Effector memory CD4-positive, alpha-beta T cell (primary cell): ENCODE measurements around the gene MYL3.

ENCODE experiments used
- DNase-seq, 3 donors: peaks; one replicate each; pipeline ENCODE4 v3.0.0-alpha.2; 2020
- H3K27ac ChIP-seq: 2 replicates; pipeline ENCODE4 v1.7.0; 2013; ENCODE audit warnings: mild to moderate bottlenecking, low read length, moderate library complexity; ENCODE audit not compliant: insufficient read depth, poor library complexity, severe bottlenecking
- H3K27me3 ChIP-seq: replicated peaks from 2 replicates; pipeline ENCODE4 v1.7.0; 2013; ENCODE audit warnings: mild to moderate bottlenecking, low read length; ENCODE audit not compliant: insufficient read depth, control insufficient read depth, poor library complexity, severe bottlenecking
- H3K36me3 ChIP-seq: 2 replicates; pipeline ENCODE4 v1.7.0; 2013; ENCODE audit warnings: mild to moderate bottlenecking, low read length, moderate library complexity; ENCODE audit not compliant: control insufficient read depth, insufficient read depth
- H3K4me1 ChIP-seq: 2 replicates; pipeline ENCODE4 v1.7.0; 2013; ENCODE audit warnings: low read length, mild to moderate bottlenecking; ENCODE audit not compliant: control insufficient read depth, insufficient read depth, poor library complexity, severe bottlenecking
- H3K4me3 ChIP-seq: 2 replicates; pipeline ENCODE4 v1.7.0; 2013; ENCODE audit warnings: low read length, low read depth, mild to moderate bottlenecking; ENCODE audit not compliant: insufficient read depth, poor library complexity, severe bottlenecking
- H3K9me3 ChIP-seq: 2 replicates; pipeline ENCODE4 v1.7.0; 2013; ENCODE audit warnings: mild to moderate bottlenecking, low read length, moderate library complexity; ENCODE audit not compliant: control insufficient read depth

Gene MYL3

GRCh38 chr3:46900007-46900292 is 36.7 kb upstream of the MYL3 start:
- no peaks in the 10 kb centered on the region for H3K27me3 ChIP-seq

DNA sequence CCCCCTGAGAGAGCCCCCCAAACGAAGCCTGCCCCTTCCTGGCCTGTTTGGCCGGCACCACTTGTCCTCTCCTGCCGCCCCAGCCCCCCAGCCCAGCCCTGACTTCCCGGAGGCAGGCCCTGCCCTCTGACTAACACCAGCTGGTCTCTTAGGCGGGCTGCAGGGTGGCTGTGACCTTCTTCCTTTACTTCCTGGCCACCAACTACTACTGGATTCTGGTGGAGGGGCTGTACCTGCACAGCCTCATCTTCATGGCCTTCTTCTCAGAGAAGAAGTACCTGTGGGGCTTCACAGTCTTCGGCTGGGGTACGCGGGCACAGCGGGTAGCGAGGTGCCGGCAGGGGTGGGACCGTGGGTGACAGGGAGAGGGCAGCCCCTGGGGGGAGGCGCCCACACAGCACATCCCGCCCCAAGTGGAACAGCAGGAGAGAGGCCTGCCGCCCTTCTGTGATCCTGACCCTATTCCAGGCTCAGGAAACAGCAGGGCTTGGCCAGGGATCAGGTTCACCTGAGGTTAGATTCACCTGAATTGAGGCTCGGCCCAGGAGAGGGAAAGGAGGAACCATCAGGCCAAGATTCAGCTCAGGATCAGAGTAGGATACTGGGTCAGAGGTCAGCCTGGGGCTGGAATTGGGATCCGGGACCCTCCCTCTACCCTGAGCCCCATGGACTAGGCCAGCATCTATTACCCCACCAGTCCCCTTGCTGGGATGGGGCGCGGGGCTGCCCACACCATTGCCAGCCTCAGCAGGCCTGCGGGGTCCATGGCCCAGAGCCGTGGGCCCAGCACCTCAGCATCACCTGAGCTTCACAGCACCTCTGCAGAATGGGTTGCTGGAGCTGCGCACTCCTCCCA is 36.1 kb upstream of the MYL3 start:
- no peak for DNase-seq
- H3K4me3 ChIP-seq, result no peak overlapping the region
- H3K27me3 ChIP-seq, result no peaks in the 10 kb centered on the region
- H3K4me1 ChIP-seq, result peaks cover 4% of the 10 kb centered on the region
- no peaks in the 10 kb centered on the region for H3K9me3 ChIP-seq
- H3K27ac ChIP-seq, result no peak overlapping the region
- no peaks in the 10 kb centered on the region for H3K36me3 ChIP-seq

More at GRCh38 chr3:46900007-46900292, 36.7 kb upstream of the MYL3 start:
- H3K4me3 ChIP-seq, result no peak overlapping the region
- no peak for DNase-seq
- H3K36me3 ChIP-seq, result no peaks in the 10 kb centered on the region
- no peak overlapping the region for H3K27ac ChIP-seq
- H3K4me1 ChIP-seq, result peaks cover 4% of the 10 kb centered on the region
- H3K9me3 ChIP-seq, result no peaks in the 10 kb centered on the region

GRCh38 chr3:46898321-46899150 is 35.3 kb upstream of the MYL3 start:
- Histone ChIP-seq H3K4me1 (peaks cover 4% of the 10 kb centered on the region), H3K36me3 (no peaks in the 10 kb centered on the region), H3K4me3 (no peak overlapping the region), H3K27ac (no peak overlapping the region), H3K9me3 (no peaks in the 10 kb centered on the region), H3K27me3 (peaks cover 2% of the 10 kb centered on the region)
- no peak for DNase-seq

DNA sequence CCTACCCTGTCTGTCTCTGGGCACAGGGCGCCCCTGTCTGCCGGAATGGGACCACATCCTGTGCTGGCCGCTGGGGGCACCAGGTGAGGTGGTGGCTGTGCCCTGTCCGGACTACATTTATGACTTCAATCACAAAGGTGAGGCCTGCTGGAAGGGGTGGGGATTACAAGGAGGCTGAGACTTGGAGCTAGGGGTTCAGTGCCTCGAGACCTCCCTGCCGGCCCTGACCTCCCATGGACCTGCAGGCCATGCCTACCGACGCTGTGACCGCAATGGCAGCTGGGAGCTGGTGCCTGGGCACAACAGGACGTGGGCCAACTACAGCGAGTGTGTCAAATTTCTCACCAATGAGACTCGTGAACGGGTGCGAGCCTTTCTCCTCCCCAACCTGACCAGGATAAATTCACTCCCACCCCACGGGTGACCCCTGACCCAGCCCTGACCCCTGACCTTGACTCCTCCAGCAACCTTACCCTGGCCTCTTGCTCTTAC is 34.6 kb upstream of the MYL3 start:
- peaks cover 9% of the 10 kb centered on the region for H3K27me3 ChIP-seq
- no peaks in the 10 kb centered on the region for H3K36me3 ChIP-seq
- DNase-seq, result no peak
- no peaks in the 10 kb centered on the region for H3K9me3 ChIP-seq
- H3K27ac ChIP-seq, result no peak overlapping the region
- no peak overlapping the region for H3K4me3 ChIP-seq
- H3K4me1 ChIP-seq, result peaks cover 4% of the 10 kb centered on the region

DNA sequence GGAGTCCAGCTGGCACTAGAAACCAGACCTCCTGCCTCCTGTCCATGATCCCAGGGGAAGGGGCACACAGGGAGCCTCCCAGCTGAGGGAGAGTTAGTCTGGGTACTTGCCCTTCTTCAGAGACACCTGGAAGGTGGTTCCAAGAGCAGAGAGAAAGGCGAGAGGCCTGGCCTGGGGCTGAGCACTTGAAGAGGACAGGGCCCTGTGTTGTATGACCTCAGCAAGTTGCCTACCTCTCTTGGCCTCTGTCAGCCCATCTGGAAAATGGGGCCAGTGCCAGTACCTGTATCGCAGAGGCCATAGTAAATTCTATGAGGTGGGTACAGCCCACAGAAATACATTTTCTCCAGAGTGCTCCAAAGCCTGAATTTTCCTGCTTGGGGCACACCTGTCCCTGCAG is 33.8 kb upstream of the MYL3 start:
- H3K27ac ChIP-seq, result no peak overlapping the region
- H3K27me3 ChIP-seq, result peaks cover 12% of the 10 kb centered on the region
- H3K9me3 ChIP-seq, result no peaks in the 10 kb centered on the region
- no peaks in the 10 kb centered on the region for H3K36me3 ChIP-seq
- no peak for DNase-seq
- H3K4me3 ChIP-seq, result no peak overlapping the region
- H3K4me1 ChIP-seq, result peaks cover 4% of the 10 kb centered on the region

- Histone ChIP-seq H3K9me3 (no peaks in the 10 kb centered on the region), H3K27ac (no peak overlapping the region), H3K36me3 (no peaks in the 10 kb centered on the region), H3K27me3 (peaks cover 12% of the 10 kb centered on the region), H3K4me3 (no peak overlapping the region), H3K4me1 (peaks cover 4% of the 10 kb centered on the region)
- DNase-seq, result no peak
Observed at GRCh38 chr3:46896386-46896785, 33.1 kb upstream of the MYL3 start.

GRCh38 chr3:46895761-46896160 is 32.5 kb upstream of the MYL3 start:
- DNase-seq, result no peak
- peaks cover 4% of the 10 kb centered on the region for H3K4me1 ChIP-seq
- H3K9me3 ChIP-seq, result no peaks in the 10 kb centered on the region
- H3K4me3 ChIP-seq, result no peak overlapping the region
- H3K36me3 ChIP-seq, result no peaks in the 10 kb centered on the region
- H3K27ac ChIP-seq, result no peak overlapping the region
- H3K27me3 ChIP-seq, result peaks cover 12% of the 10 kb centered on the region

GRCh38 chr3:46895204-46895660 is 32.0 kb upstream of the MYL3 start:
- DNase-seq, result peak; percentile 53 to 64 (median 53)
- H3K4me1 ChIP-seq, result peaks cover 4% of the 10 kb centered on the region
- peaks cover 12% of the 10 kb centered on the region for H3K27me3 ChIP-seq
- H3K36me3 ChIP-seq, result no peaks in the 10 kb centered on the region
- no peak overlapping the region for H3K4me3 ChIP-seq
- no peak overlapping the region for H3K27ac ChIP-seq
- no peaks in the 10 kb centered on the region for H3K9me3 ChIP-seq

DNA sequence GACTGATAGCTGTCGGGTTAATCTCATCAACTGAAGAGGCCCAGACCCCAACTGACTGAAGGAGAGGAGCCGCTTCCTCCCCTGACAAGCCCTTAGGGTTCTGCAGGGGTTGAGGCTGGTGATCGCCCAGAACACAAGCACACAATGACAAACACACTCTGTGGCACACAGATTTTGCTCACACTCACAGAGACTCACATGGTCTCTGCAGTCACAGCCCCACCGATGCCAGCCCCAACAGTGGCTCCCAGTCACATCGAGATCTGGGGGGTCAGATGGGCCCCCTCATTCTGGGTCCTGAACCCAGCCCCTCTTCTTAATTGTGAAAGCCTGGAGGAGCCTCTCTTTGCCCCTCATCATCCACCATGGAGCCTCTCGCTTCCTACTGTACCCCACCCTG is 31.0 kb upstream of the MYL3 start:
- Histone ChIP-seq H3K27me3 (peaks cover 12% of the 10 kb centered on the region), H3K27ac (no peak overlapping the region), H3K4me3 (no peak overlapping the region), H3K9me3 (no peaks in the 10 kb centered on the region), H3K4me1 (peaks cover 4% of the 10 kb centered on the region), H3K36me3 (no peaks in the 10 kb centered on the region)
- no peak for DNase-seq

GRCh38 chr3:46893763-46894162 is 30.5 kb upstream of the MYL3 start:
- H3K27me3 ChIP-seq, result peaks cover 12% of the 10 kb centered on the region
- no peak for DNase-seq
- no peak overlapping the region for H3K4me3 ChIP-seq
- H3K9me3 ChIP-seq, result no peaks in the 10 kb centered on the region
- peaks cover 4% of the 10 kb centered on the region for H3K4me1 ChIP-seq
- H3K36me3 ChIP-seq, result no peaks in the 10 kb centered on the region
- no peak overlapping the region for H3K27ac ChIP-seq
